Trophoblast cell (in vitro differentiated cells and primary cell): ENCODE results near the gene NPBWR2.
"Not testable (repeated sequence)": the region's sequence is repeated elsewhere in the genome, so short reads cannot be mapped to it uniquely, and the experiment has no call there.

Source experiments
- DNase-seq, 2 donors: peaks; one replicate each; pipeline ENCODE4 v3.0.0-alpha.2; 2016
- H2AFZ ChIP-seq: 2 replicates; pipeline ENCODE4 v1.6.1; 2013; ENCODE audit warnings: low read length, moderate library complexity, mild to moderate bottlenecking; ENCODE audit not compliant: insufficient read depth, poor library complexity
- H2AK5ac ChIP-seq: 2 replicates; pipeline ENCODE4 v1.6.1; 2013; ENCODE audit warnings: mild to moderate bottlenecking, low read length
- H2BK120ac ChIP-seq: 2 replicates; pipeline ENCODE4 v1.6.1; 2013; ENCODE audit warnings: low read length, mild to moderate bottlenecking, moderate library complexity; ENCODE audit not compliant: insufficient read depth, poor library complexity
- H2BK12ac ChIP-seq: 2 replicates; pipeline ENCODE4 v1.6.1; 2013; ENCODE audit warnings: mild to moderate bottlenecking, low read length, moderate library complexity
- H2BK5ac ChIP-seq: 2 replicates; pipeline ENCODE4 v1.6.1; 2013; ENCODE audit warnings: low read length, low read depth, moderate library complexity, mild to moderate bottlenecking; ENCODE audit not compliant: poor library complexity
- H3K14ac ChIP-seq: 2 replicates; pipeline ENCODE4 v1.6.1; 2013; ENCODE audit warnings: mild to moderate bottlenecking, low read length
- H3K18ac ChIP-seq: 2 replicates; pipeline ENCODE4 v1.6.1; 2013; ENCODE audit warnings: mild to moderate bottlenecking, low read length
- H3K23ac ChIP-seq: 2 replicates; pipeline ENCODE4 v1.6.1; 2013; ENCODE audit warnings: low read length
- H3K27ac ChIP-seq: 2 replicates; pipeline ENCODE4 v1.5.1; 2013; ENCODE audit warnings: low read depth, mild to moderate bottlenecking, inconsistent platforms, low read length, moderate library complexity
- H3K27me3 ChIP-seq: 2 replicates; pipeline ENCODE4 v1.6.1; 2013; ENCODE audit warnings: inconsistent platforms, mild to moderate bottlenecking, low read length, moderate library complexity; ENCODE audit not compliant: insufficient read depth
- H3K36me3 ChIP-seq, 2 experiments: 1 replicate in 1 of 2; 2 replicates in 1 of 2; pipeline ENCODE4 v1.6.1; 2013; ENCODE audit warnings: low read length in 2 of 2, mild to moderate bottlenecking in 2 of 2, moderate library complexity in 1 of 2; ENCODE audit not compliant: insufficient read depth in 2 of 2, control insufficient read depth in 1 of 2
- H3K4ac ChIP-seq: 2 replicates; pipeline ENCODE4 v1.6.1; 2013; ENCODE audit warnings: low read depth, mild to moderate bottlenecking, low read length, moderate library complexity
- H3K4me1 ChIP-seq, 2 experiments: 1 replicate in 1 of 2; 2 replicates in 1 of 2; pipeline ENCODE4 v1.6.1; 2013; ENCODE audit warnings: low read length in 2 of 2, mild to moderate bottlenecking in 2 of 2, moderate library complexity in 1 of 2; ENCODE audit not compliant: insufficient read depth in 2 of 2, control insufficient read depth in 1 of 2
- H3K4me2 ChIP-seq: 2 replicates; pipeline ENCODE4 v1.6.1; 2013; ENCODE audit warnings: inconsistent platforms, mild to moderate bottlenecking, low read length, moderate library complexity
- H3K4me3 ChIP-seq: 2 replicates; pipeline ENCODE4 v1.5.1; 2013; ENCODE audit warnings: mild to moderate bottlenecking, low read depth, low read length, inconsistent platforms
- H3K79me1 ChIP-seq: one replicate; pipeline ENCODE4 v1.6.1; 2013; ENCODE audit warnings: low read length
- H3K79me2 ChIP-seq: 2 replicates; pipeline ENCODE4 v1.6.1; 2013; ENCODE audit warnings: low read length, mild to moderate bottlenecking; ENCODE audit not compliant: control insufficient read depth, insufficient read depth, poor library complexity
- H3K9ac ChIP-seq: 2 replicates; pipeline ENCODE4 v1.6.1; 2013; ENCODE audit warnings: mild to moderate bottlenecking, low read length
- H3K9me3 ChIP-seq: 2 replicates; pipeline ENCODE4 v1.6.1; 2013; ENCODE audit warnings: low read depth, mild to moderate bottlenecking, control low read depth, inconsistent platforms, low read length; ENCODE audit not compliant: insufficient read depth
- H4K12ac ChIP-seq: 2 replicates; pipeline ENCODE4 v1.6.1; 2013; ENCODE audit warnings: low read depth, mild to moderate bottlenecking, low read length, moderate library complexity
- H4K8ac ChIP-seq: 2 replicates; pipeline ENCODE4 v1.6.1; 2013; ENCODE audit warnings: low read depth, mild to moderate bottlenecking, low read length, moderate library complexity
- H4K91ac ChIP-seq: one replicate; pipeline ENCODE4 v1.6.1; 2013; ENCODE audit warnings: low read depth, mild to moderate bottlenecking, low read length, moderate library complexity
- WGBS: extraction: QIAGEN DNeasy Blood & Tissue Kit; methylation state at CpG from one replicate; pipeline ENCODE4 v1.1.7; 2013; ENCODE audit warnings: missing lambda C conversion rate; ENCODE audit not compliant: insufficient read length, insufficient coverage; ENCODE audit errors: extremely low coverage; 5-methylcytosine and 5-hydroxymethylcytosine counted together

NPBWR2 gene

DNA sequence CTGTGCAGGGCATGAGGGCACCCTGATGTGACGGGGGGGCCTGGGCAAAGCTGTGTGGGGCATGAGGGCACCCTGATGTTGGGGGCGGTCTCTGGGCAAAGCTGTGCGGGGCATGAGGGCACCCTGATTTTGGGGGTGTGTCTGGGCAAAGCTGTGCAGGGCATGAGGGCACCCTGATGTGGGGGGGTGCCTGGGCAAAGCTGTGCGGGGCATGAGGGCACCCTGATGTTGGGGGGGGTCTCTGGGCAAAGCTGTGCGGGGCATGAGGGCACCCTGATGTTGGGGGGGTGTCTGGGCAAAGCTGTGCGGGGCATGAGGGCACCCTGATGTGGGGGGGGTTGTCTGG, 10.0 kb upstream of the NPBWR2 start:
- not testable (repeated sequence) for H2BK12ac ChIP-seq

DNA sequence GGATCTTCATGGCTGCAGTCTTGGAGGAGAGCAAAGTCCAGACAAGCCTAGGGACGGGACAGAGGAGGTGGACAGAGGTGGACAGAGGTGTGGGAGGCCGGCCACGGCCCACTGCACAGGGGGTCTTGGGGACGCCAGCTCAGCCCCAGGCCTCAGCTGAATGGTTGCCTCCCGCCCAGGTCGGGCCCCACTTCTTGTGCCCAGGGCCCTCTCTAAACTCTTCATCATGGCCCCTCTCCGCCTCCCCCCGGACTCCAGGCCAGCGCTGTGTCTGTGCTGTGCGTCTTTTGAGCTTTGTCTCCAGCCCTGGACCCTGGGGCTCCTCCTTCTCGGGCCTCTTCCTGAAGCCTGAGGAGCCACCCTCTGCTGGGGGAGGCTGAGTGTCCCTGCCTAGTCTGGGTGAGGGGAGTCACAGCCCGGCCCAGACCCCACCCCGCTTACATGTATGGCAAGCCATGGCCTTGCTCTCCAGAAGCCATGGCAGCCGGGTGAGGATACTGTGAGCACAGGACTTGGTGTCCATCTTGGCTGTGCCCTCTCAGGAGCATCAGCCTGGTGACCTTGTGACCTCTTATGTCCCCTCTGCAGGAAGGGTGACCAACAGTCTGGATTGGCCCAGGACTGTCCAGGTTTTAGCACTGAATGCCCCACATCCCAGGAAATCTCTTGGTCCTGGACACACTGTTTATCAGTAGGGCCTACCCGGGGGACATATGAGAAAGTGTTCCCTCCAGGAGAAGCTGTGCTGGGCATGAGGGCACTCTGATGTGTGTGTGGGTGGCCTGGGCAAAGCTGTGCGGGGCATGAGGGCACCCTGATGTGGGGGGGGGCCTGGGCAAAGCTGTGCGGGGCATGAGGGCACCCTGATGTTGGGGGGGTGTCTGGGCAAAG, 9.4 kb upstream of the NPBWR2 start:
- H4K91ac ChIP-seq, result no peak overlapping the region
- no peak overlapping the region for H2BK12ac ChIP-seq

More for the DNA sequence above, 10.0 kb upstream of the NPBWR2 start:
- not testable (repeated sequence) for H3K79me2 ChIP-seq, H3K27me3 ChIP-seq, H3K79me1 ChIP-seq, H3K18ac ChIP-seq, H3K27ac ChIP-seq, H3K4me2 ChIP-seq, H4K12ac ChIP-seq, H3K36me3 ChIP-seq, H3K4me1 ChIP-seq, H2AFZ ChIP-seq, H2BK120ac ChIP-seq, H4K8ac ChIP-seq, H4K91ac ChIP-seq, H3K9ac ChIP-seq, H3K9me3 ChIP-seq, H2AK5ac ChIP-seq, H3K4me3 ChIP-seq, H3K14ac ChIP-seq, H3K4ac ChIP-seq, DNase-seq, H3K23ac ChIP-seq, H2BK5ac ChIP-seq
- WGBS, result no CpG with 5 or more reads among the region's 6 CpGs

DNA sequence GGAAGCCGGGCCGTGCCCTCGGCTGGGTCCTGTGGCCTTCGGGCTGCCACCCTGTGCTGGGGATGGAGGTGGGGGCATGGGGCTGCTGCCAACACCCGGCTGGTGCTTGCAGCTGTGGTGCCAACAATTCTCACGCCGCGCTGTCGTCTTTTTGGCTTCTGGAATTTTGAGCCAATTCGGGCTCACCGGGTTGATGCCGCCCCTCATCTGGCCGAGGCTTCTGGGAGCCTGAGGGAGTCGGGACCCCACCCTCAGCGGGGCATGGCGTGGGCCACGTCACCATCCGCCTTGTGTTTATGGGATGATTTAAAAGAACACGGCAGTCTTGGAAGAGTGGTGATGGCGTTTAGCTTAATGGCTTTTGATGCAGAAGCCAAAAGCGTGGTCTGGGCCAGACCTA, 8.7 kb upstream of the NPBWR2 start:
- Histone ChIP-seq H3K4ac (no peak overlapping the region), H4K91ac (no peak overlapping the region), H3K9ac (no peak overlapping the region), H2BK5ac (no peak overlapping the region), H3K79me1 (no peaks in the 10 kb centered on the region), H3K14ac (no peak overlapping the region), H3K4me2 (no peak overlapping the region), H3K18ac (no peak overlapping the region), H3K9me3 (peaks cover 1% of the 10 kb centered on the region), H2AK5ac (no peak overlapping the region), H3K23ac (no peak overlapping the region), H2BK12ac (no peak overlapping the region), H2AFZ (no peak overlapping the region), H3K4me1 (peaks cover 0 to 2% of the 10 kb centered on the region in 2 experiments), H4K8ac (no peak overlapping the region), H3K4me3 (no peak overlapping the region), H3K36me3 (no peaks in the 10 kb centered on the region), H2BK120ac (no peak overlapping the region), H4K12ac (no peak overlapping the region), H3K79me2 (no peaks in the 10 kb centered on the region), H3K27me3 (no peaks in the 10 kb centered on the region), H3K27ac (no peak overlapping the region)
- no peak for DNase-seq
- no CpG with 5 or more reads among the region's 21 CpGs for WGBS

More for the DNA sequence above, 9.4 kb upstream of the NPBWR2 start:
- Histone ChIP-seq H3K18ac (no peak overlapping the region), H4K12ac (no peak overlapping the region), H3K23ac (no peak overlapping the region), H3K79me2 (no peaks in the 10 kb centered on the region), H3K36me3 (no peaks in the 10 kb centered on the region), H3K9me3 (peaks cover 1% of the 10 kb centered on the region), H2AFZ (no peak overlapping the region), H3K4ac (no peak overlapping the region), H2BK120ac (no peak overlapping the region), H3K27ac (no peak overlapping the region), H2AK5ac (no peak overlapping the region), H3K27me3 (no peaks in the 10 kb centered on the region), H4K8ac (no peak overlapping the region), H3K4me1 (peaks cover 0 to 2% of the 10 kb centered on the region in 2 experiments), H2BK5ac (no peak overlapping the region), H3K14ac (no peak overlapping the region), H3K79me1 (no peaks in the 10 kb centered on the region), H3K4me3 (no peak overlapping the region), H3K4me2 (no peak overlapping the region), H3K9ac (no peak overlapping the region)
- DNase-seq, result no peak
- no CpG with 5 or more reads among the region's 17 CpGs for WGBS

DNA sequence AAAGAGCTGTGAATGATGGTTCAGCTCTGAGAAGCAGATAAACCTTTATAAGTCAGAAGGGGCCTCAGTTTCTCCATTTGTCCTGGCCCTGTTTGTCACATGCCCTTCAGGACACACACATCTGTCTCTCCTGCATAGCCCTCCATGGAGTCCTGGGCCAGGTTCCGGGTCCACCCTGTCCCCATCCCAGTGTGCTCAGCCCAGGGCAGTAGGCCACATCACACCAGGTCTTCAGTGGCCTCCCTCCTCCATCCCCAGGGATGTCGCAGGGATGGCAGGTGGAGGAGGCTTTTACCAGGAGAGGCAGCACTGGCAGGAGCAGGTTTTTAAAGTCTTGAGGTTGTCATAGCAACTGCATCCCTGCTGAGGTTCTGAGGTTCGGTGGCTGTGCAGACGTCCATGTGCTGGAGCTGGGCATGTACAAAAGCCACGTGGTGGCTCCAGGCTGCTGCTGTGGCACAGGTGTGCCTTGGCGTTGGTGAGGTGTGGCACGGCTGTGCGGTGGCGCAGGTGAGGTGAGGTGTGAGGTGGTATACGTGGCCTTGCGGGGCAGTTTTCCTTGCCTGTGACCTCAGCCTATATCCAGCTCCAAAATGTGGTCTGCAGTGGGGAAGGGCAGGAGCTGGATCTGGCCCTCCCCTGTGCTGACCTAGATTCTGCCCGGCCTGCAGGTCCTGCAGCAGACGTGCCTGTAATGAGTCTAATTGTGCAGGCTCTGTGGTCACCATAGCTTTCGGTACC, 8.0 kb upstream of the NPBWR2 start:
- no peak overlapping the region for H3K18ac ChIP-seq
- H2AFZ ChIP-seq, result no peak overlapping the region
- H3K4me1 ChIP-seq, result peaks cover 0 to 2% of the 10 kb centered on the region in 2 experiments
- H4K8ac ChIP-seq, result no peak overlapping the region
- H3K79me2 ChIP-seq, result no peaks in the 10 kb centered on the region
- no peak for DNase-seq
- no peak overlapping the region for H3K4ac ChIP-seq
- H4K12ac ChIP-seq, result no peak overlapping the region
- H3K23ac ChIP-seq, result no peak overlapping the region
- H3K79me1 ChIP-seq, result no peaks in the 10 kb centered on the region
- no peaks in the 10 kb centered on the region for H3K36me3 ChIP-seq
- H3K9ac ChIP-seq, result no peak overlapping the region
- H2AK5ac ChIP-seq, result no peak overlapping the region
- no peak overlapping the region for H3K4me2 ChIP-seq
- no CpG with 5 or more reads among the region's 14 CpGs for WGBS
- no peak overlapping the region for H2BK120ac ChIP-seq
- H3K14ac ChIP-seq, result no peak overlapping the region
- H3K27ac ChIP-seq, result no peak overlapping the region
- H2BK12ac ChIP-seq, result no peak overlapping the region
- no peak overlapping the region for H4K91ac ChIP-seq
- H2BK5ac ChIP-seq, result no peak overlapping the region
- H3K27me3 ChIP-seq, result no peaks in the 10 kb centered on the region
- H3K4me3 ChIP-seq, result no peak overlapping the region
- H3K9me3 ChIP-seq, result peaks cover 1% of the 10 kb centered on the region
